Stimulated activated CD4-positive, alpha-beta T cell treated with anti-CD3 and anti-CD28 coated beads, Interleukin-4, amount 100 ng/mL, for 24 hours (primary cell): ENCODE measurements around the gene TMEM8B.

Source experiments
- DNase-seq: peaks from one replicate; pipeline ENCODE4 v3.0.0-alpha.2; 2020

Gene TMEM8B

GRCh38 chr9:35829084-35829763 lies at the start of gene TMEM8B:
Gene TMEM8B, plus strand, starts transcription at chr9:35829228. Its CDS starts 220 bp downstream, at chr9:35829448.
- peak; percentile 96 for DNase-seq

- no peak for DNase-seq
Measured at GRCh38 chr9:35781066-35781465, 48.0 kb upstream of the TMEM8B start.

- no peak for DNase-seq
Measured at GRCh38 chr9:35783418-35783817, 45.6 kb upstream of the TMEM8B start.

- no peak for DNase-seq
Measured at GRCh38 chr9:35789541-35789940, 39.5 kb upstream of the TMEM8B start.

- no peak for DNase-seq
Measured at GRCh38 chr9:35790025-35790384, 39.0 kb upstream of the TMEM8B start.

GRCh38 chr9:35790385-35791296 lies 38.4 kb upstream of the TMEM8B start:
- DNase-seq, result peak; percentile 64

GRCh38 chr9:35791297-35791921 lies 37.6 kb upstream of the TMEM8B start, which contains the start of gene NPR2:
Gene NPR2, plus strand, starts transcription at chr9:35791591. Its CDS starts 818 bp downstream, at chr9:35792409.
- DNase-seq, result no peak

- DNase-seq, result no peak
Measured at GRCh38 chr9:35792024-35792813, 36.8 kb upstream of the TMEM8B start.

GRCh38 chr9:35792826-35793225 lies 36.2 kb upstream of the TMEM8B start:
- no peak for DNase-seq

GRCh38 chr9:35793461-35793860 lies 35.6 kb upstream of the TMEM8B start:
- DNase-seq, result no peak

- DNase-seq, result no peak
Measured at GRCh38 chr9:35795695-35796094, 33.3 kb upstream of the TMEM8B start.

- no peak for DNase-seq
Measured at GRCh38 chr9:35797311-35798109, 31.5 kb upstream of the TMEM8B start.

GRCh38 chr9:35798658-35799374 lies 30.2 kb upstream of the TMEM8B start:
- DNase-seq, result peak; percentile 73

- DNase-seq, result no peak
Measured at GRCh38 chr9:35800530-35800929, 28.5 kb upstream of the TMEM8B start.

GRCh38 chr9:35801328-35802128 lies 27.5 kb upstream of the TMEM8B start:
- DNase-seq, result no peak

- no peak for DNase-seq
Measured at GRCh38 chr9:35806101-35806500, 22.9 kb upstream of the TMEM8B start.

GRCh38 chr9:35808433-35808832 lies 20.6 kb upstream of the TMEM8B start:
- no peak for DNase-seq

- DNase-seq, result no peak
Measured at GRCh38 chr9:35810122-35810521, 18.9 kb upstream of the TMEM8B start.

GRCh38 chr9:35811381-35812024 lies 17.5 kb upstream of the TMEM8B start:
- DNase-seq, result no peak
